Endometrium (tissue), 2 donors: Measurements from ENCODE around the gene KRTAP20-3.

Experiments
- FAIRE-seq: peaks from 2 replicates; lab custom pipeline; 2012; peaks lifted over from hg19 to GRCh38; lab: Jason Lieb, UNC
- donor health status: control.
- donor health status: control.

The KRTAP20-3 gene

DNA sequence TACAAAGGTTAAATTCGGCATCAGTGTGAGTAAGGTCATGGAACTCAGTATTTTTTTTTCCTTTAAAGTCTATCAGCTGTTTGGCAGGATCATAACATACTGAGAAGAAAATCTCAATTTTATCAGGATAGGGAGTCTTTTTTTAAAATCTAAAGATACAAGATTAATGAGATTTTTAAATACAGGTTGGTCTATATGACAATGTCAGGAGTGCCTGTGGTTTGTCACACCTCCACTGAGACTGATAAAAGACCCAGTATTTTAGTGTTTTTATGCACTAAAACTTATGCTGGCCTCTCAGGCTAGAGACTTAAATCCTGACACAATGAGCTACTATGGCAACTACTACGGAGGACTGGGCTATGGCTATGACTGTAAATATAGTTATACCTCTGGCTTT, at the start of gene KRTAP20-3:
Gene KRTAP20-3 (plus strand): TSS at position 301 of the 400 bp plus-strand sequence.
- FAIRE-seq: no peak

DNA sequence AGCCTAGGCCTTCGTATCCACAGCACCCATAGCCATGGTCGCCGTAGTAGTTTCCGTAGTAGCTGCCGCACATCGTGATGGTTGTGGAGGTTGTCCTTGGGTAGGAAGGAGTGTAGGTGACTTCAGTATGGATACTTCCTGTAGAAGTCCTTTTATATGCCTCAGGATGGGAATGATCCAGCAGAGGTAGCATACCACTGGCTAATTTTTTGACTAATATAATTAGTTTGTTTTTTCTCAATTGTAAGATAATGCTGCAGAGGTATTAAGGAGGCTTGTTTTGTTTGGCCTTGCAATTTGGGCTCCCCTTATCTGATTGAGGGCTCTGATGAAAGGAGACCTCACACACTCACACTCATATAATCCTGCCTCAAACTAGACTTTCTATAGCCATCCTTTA, 43.9 kb upstream of the KRTAP20-3 start, which contains the start of gene KRTAP6-2:
Gene KRTAP6-2 (minus strand): TSS at position 101 of the 400 bp plus-strand sequence. CDS start 28 bp downstream, at position 73.
- no peak for FAIRE-seq

DNA sequence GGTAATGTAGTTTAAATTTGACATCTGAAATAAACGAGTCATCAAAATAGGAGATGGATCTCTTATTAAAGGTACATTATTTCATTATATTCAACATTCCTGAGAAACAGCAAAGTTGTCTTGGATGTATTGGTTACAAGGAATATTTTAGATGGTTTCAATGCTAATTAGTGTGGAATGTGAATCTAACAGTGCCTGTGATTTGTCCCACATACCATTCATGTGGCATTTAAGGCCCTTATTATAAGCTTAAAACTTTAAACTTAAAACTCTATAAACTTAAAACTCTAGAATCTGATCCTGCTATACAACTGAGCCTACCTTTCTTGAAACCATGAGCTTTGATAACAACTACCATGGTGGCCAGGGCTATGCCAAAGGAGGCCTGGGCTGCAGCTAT, 41.9 kb upstream of the KRTAP20-3 start, which contains the start of gene KRTAP22-1:
Gene KRTAP22-1 (plus strand): TSS at position 301 of the 400 bp plus-strand sequence.
- FAIRE-seq: no peak

DNA sequence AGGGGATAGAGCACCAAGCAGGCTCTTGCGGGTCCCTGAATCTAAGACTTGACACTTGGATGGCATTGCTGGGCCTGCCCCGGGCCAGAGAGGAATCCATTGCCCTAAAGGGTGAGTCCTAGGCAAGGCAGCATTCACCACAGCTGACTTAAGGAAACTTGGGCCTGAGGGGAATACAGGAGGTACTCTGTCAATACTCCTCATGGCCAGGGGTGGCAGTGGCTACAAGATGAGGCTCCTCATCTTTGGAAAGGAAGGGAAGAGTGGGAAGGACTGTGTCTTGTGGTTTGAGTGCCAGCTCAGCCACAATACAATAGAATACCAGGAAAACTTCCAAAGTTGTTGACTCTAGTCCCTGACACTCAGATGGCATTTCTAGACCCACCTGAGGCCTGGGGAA, 36.7 kb upstream of the KRTAP20-3 start:
- FAIRE-seq: no peak

DNA sequence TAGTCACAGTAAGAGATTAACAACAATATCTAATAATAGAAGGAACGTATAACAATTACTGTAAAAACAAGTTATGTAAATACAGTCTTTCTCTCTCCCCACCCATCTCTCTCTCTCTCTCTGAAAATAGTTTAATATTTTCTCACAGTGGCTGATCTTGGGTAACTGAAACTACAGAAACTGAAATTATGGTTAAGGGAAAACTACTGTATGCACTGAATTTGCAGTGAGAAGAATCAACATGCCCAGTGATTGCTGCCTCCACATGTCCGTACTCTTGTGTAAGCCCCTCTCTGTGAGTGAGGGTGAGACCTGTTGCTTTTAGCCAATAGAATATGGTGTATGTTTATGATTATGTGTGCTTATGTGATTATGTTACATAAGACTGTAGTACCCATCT, 30.5 kb upstream of the KRTAP20-3 start:
- FAIRE-seq: no peak

DNA sequence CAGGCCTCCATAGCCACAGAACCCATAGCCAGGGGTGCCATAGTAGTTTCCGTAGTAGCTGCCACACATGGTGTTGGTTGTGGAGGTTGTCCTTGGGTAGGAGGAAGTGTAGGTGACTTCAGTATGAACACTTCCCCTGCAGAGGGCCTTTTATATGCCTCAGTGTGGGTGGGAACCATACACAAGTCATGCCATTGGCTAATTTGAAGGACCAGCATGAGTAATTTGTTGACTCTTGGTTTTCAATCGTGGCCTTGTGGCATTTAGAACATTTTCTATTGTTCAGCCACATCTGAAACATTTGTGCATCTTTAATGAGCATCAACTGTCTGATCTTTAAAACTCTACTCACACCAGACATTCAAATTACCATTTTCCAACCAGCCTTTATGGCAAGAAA, 28.8 kb upstream of the KRTAP20-3 start, which contains the start of gene KRTAP6-1:
Gene KRTAP6-1 (minus strand): TSS at position 95 of the 400 bp plus-strand sequence. CDS start 26 bp downstream, at position 69.
- no peak for FAIRE-seq

DNA sequence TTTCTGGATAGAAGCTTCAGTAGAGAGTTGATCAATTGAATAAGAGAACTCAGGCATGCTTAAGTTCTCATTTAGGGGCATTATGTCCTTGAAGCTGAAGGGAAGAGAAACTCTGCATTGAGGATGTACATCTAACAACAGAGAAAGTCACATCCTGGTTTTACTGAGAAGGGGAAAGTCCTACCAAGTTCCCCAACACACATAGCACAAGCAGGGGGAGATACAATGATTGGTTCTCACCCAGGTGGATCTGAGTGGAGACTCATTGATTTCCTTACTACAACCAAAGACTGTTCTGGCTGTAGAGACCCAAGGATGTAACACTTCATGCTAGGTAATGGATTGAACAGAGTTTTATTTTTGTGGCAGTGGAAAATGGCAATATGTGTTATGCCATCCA, 27.5 kb upstream of the KRTAP20-3 start:
- FAIRE-seq: no peak

DNA sequence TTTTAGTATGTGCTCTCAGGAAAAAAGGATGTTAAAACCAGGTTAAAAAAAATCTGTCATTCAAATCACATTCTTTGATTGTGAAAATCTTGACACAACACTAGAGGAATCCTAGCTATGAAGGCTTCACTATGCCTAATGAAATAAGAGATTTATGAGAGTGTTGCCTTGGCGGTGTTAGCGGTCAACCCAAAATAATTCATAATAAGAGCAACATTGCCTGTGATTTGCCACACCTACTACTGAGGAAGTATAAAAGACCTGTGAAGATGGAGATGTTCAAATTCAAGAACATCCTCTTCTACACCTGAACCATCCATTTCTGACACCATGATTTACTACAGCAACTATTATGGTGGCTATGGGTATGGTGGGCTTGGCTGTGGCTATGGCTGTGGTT, 26.5 kb upstream of the KRTAP20-3 start, which contains the start of gene KRTAP20-1:
Gene KRTAP20-1 (plus strand): TSS at position 301 of the 400 bp plus-strand sequence. CDS start 30 bp downstream, at position 331.
- FAIRE-seq: no peak

DNA sequence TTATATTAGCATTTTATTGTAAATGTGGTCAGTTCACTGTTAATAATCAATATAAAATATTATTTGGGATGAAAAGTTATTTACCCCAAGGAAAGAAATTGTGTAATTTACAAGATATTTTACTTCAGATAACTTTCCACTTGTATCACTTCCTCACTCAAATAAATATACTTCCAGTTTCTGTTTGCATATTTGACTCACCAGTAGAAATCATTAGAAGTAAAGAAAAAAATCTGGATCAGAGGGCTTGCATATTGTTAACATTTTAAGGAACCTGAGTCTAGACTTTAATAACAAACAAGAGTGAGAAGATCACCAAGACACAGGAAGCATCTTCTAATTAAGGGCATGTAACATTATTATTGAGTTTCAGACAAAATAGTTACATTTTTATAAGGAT, 22.6 kb upstream of the KRTAP20-3 start:
- FAIRE-seq: no peak

DNA sequence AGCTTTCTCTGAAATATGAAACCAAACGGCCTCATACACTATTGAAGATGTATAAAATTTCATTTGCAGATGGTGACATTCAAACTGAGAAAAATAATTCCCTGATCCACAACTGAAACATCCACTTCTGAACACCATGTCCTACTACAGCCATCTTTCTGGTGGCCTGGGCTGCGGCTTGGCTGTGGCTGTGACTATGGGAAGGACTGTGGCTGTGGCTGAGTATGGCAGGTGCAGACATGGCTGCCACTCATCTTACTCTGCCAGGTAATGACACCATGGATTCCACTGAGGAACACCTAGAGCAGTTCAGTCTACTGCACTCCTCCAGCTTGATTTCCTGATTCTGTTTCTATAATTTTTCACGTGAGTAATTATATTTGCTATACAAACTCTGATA, 22.1 kb upstream of the KRTAP20-3 start, which contains the start of gene KRTAP20-4:
Gene KRTAP20-4 (plus strand): TSS at position 106 of the 400 bp plus-strand sequence.
- no peak for FAIRE-seq

DNA sequence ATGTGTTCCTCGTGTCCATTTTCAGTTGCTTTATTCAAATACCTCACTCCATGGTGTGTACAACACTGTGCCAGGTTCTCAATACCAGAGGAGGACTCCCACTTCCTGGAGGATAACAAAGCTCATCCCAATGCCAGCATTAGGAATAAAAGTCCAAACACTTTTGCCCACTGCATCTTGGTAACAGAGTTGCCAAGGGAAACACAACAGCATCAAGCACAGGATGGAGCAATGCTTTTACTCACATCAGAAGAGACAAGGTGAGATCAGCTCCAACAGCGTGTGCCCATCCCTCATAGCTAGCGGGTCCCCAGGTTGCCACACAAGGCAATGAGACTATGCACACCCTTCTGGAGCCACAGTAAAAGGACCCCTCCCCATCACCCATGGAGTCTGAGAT, 19.3 kb upstream of the KRTAP20-3 start:
- no peak for FAIRE-seq

DNA sequence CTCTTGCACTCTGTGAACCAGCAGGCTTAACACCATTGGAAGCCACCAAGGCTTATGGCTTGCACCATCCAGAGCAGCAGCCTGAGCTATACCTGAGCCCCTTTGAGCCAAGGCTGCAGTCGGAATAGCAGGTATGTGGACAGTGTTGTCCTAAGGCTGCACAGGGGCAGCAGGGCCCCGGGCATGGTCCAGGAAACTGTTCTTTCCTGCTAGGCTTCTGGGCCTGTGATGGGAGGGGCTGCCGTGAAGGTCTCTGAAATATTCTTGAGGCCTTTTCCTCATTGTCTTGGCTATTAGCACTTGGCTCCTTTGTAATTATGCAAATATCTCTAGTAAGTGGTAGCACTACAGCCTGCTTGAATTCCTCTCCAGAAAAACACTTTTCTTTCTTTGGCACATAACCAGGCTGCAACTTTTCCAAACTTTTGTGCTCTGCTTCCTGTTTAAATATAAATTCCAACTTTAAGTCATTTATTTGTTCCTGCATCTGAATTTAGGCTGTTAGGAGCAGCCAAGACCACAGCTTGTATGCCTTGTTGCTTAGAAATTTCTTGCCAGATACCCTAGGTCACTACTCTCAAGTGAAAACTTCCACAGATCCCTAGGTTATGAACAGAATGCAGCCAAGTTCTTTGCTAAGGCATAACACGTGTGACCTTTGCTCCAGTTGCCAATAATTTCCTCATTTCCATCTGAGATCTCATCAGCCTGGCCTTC, 17.1 kb upstream of the KRTAP20-3 start:
- no peak for FAIRE-seq

DNA sequence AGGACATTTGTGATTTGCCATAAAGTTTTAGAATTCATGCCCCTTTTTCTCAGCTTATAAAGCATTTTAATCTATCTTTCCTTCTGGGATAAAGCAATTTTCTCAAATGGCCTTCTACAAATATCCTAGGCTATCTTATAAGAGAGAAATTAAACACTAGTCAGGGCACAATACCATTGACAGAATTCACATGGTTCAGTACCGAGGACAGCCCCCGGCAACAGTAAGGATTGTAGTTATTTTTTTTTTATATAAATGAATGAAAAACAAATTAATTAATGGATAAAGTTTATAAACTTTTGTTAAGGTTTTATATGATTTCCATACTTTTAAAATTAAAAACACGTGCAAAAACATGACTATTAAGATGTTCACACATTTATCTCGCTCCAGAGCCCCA, 14.6 kb upstream of the KRTAP20-3 start:
- no peak for FAIRE-seq

DNA sequence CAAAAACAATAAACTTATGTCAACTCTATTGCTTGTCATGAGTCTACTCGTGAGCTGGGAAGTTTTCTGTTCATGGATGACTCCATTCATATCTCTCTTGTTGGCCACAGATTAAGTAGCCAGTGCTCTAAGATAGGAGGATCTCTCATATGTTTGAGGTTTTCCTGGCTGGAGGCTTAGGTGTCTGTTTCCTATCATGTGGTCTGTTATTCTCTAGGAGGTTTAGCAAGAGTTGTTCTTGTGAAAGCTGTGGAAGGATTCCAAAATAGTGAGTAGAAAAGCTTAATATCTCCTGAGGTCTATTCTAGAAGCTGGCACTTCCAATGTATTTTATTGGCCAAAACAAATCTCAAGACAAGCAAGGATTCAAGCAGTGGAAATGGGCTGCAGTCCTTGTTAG, 13.5 kb upstream of the KRTAP20-3 start:
- no peak for FAIRE-seq

DNA sequence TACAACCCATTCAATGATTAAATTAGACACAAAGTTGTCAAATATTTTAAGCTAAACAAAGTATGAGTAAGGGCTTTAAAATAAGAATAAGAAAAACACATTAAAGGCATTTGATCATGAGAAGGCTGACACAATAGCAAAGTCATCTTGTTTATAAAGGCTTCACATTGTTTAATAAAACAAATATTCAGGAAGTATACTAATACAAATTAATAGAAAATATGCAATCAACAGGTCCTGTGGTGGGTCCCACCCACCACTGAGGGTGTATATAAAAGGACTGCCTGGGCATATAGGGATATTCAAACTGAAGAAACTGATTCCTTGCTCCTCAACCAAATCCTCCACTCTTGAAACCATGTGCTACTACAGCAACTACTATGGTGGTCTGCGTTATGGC, 7.8 kb upstream of the KRTAP20-3 start, which contains the start of gene KRTAP20-2:
Gene KRTAP20-2 (plus strand): TSS at position 301 of the 400 bp plus-strand sequence. CDS start 58 bp downstream, at position 359.
- no peak for FAIRE-seq

DNA sequence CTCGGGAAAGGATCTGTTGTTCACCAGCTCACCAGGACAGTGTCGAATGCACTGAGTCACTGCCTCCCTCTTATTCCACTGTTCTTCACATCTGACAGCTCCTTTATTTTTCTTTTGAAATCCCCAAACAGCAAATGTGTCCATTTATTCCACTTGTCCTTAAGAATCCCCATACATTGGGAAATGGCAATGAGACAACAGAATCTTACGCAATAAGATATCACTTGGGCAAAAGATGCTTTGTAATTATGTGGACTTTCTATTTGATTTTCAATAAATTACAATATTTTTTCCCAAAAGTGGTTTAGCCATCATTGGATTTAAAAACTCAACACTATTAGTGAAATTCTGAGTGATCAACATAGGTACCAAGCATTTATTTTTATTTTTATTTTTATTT, 4.0 kb upstream of the KRTAP20-3 start:
- FAIRE-seq: no peak

DNA sequence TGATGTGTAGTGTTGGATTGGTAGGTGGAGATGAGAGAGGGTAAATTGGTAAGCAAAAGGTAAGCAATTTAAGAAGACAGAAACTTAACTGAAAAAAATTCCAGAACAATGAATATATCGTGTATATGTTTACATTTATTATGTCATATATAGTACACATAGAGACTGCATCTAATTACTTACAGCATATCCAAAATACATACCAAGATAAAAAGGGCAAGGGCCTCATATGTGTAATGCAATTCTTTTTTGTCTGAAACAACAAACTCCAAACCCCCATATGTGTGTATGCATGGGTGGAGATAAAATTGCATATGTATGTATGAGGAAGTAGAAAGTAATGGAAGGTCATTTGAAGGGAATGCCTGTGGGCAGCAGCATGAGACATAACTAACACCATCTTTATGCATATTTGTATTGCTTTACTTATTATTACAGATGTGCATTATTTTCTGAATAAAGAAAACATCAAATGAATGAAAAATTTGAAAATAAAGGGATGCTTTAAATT, 4.3 kb downstream of the KRTAP20-3 start:
- FAIRE-seq: no peak

DNA sequence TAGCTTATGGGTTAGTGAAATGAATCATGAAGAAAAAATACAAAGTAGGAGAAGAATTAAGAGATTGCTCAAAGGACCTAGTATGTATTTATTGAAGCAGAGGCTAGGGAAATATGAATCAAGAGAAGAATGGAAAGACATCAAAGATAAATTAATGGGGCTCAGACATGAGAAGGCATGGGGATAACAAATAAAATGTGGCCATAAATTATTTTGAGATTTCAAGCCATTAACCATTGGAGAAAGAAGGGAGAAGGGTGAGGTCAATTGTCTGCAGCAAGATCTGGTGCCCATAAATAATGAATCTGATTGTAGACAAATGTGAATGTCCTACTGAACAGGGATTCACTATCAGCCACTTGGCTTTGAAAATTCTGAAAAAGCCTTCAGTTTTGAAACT, 10.2 kb downstream of the KRTAP20-3 start:
- no peak for FAIRE-seq

DNA sequence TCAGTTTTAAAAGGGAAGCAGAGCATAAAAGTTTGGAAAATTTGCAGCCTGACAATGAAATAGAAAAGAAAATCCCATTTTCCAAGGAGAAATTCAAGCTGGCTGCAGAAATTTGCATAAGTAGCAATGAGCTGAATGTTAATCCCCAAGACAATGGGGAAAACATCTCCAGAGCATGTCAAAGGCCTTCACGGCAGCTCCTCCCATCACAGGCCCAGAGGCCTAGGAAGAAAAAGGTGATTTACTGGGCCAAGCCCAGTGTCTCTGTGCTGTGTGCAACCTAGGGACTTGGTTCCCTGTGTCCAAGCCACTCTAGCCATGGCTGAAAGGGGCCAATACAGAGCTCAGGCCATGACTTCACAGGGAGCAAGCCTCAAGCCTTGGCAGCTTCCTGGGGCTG, 26.1 kb downstream of the KRTAP20-3 start:
- FAIRE-seq: no peak

DNA sequence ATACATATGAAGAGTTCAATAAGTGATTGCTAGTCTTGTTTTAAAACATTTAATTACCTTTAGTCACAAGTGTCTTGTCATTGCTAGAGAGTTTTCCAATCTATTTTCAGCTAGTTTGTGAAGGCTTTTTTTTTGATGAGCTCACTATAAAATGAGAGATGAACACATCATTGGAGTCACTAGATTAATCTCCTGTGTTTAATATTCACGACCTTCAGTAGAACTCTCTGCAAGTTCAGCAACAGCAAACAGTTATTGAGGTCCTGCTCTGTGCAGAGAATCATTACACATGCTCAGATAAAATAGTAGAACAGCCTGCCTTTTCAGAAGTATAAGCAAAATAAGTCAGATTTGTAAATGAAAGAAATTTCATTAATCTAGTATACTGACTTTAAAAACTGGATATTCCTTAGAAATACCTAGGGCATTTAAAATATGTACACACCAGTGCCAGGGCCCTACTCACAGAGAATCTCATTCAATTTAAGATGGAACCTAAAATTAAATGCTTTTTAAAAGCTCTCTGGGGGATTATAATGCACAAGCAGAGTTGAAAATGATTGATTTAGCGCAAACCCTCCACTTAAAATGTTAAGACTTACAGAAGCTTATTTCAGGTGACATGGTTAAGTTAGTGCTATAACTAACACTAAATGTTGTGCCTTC, 30.5 kb downstream of the KRTAP20-3 start:
- no peak for FAIRE-seq

DNA sequence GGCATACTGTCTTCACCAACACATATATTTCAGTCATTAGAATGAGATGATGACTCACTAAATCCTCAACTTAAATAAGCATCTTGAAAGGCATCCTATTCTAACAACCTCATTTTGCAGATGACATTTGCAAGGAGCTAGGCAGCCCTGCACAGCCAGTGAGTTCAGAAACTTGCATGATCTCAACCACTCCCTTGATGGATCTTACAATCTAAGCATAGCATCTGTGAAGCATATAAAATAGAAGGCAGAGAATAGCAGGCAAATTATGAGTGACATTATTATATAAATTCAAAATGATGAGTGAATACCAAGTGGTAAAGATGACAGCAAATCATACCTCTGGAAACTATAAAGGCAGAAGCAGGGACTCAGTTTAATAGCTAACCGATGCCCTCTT, 31.6 kb downstream of the KRTAP20-3 start:
- FAIRE-seq: no peak

DNA sequence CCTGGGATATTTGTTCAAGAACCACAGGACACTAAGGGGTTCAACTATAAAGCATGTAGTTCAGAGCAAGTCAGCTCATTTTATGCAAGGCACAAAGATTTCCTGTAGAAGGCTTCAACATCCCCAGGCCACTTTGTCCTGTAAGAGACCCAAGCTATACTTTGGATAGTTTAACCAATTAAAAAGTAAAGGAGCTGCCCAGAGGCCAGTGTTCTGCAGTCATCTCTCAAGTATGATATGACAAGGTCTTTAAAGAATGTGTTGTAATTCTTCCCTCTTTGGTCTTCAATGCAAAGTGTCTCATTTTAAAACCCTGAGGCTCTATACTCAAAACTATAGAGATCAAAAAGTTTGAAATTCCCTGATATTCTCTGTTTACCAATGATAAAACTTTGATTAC, 34.1 kb downstream of the KRTAP20-3 start:
- FAIRE-seq: no peak

DNA sequence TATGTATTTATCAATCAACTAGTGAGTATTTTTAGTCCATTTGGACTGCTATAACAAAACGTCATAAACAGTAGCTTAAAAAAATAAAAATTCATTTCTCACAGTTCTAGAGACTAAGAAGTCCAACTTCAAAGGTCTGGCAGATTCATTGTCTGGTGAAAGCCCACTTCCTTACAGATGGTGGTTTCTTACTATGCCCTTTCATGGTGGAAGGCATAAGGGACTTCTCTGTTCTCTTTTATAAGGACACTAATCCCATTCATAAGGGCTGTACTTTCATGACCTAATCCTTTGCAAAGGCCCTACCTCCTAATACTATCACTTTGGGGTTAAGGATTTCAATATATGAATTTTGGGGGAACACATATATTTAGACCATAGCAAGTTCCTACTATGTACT, 37.9 kb downstream of the KRTAP20-3 start:
- no peak for FAIRE-seq
